Fibroblast of skin of right biceps (primary cell): ENCODE results near the gene KIF25.
"Not testable (repeated sequence)": the region's sequence is repeated elsewhere in the genome, so short reads cannot be mapped to it uniquely, and the experiment has no call there.

ENCODE experiments used
- DNase-seq: peaks from one replicate; pipeline ENCODE4 v3.0.0-alpha.2; 2013

The KIF25 gene

DNA sequence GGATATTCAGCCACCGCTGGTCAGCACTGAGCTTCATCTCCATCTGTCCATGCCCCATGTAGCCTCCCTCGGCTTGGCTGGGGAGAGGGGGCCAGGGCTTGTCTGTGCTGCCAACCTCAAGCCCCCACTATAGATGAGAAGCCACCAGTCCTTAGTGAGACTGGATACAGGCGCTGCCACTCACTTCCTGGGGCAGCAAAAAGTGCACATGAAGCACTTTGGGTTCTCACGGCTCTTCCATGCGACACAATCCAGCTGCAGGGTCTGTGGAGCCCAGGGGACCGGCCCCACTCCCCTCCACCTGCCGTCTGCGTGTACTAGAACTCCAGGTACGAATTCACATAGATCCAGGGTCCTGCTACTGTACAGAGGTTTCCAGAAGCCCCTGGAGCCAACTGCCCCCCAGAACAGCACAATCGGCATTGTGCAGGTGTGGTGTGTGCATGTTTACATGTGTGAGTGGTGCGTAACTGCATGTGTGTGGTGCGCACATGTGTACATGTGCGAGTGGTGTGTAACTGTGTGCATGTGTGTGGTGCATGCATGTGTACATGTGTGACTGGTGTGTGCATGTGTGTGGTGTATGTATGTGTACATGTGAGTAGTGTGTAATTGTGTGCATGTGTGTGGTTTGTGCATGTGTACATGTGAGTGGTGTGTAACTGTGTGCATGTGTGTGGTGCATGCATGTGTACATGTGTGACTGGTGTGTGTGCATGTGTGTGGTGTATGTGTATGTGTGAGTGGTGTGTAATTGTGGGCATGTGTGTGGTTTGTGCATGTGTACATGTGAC, 76.7 kb downstream of the KIF25 start:
- DNase-seq, result no peak

DNA sequence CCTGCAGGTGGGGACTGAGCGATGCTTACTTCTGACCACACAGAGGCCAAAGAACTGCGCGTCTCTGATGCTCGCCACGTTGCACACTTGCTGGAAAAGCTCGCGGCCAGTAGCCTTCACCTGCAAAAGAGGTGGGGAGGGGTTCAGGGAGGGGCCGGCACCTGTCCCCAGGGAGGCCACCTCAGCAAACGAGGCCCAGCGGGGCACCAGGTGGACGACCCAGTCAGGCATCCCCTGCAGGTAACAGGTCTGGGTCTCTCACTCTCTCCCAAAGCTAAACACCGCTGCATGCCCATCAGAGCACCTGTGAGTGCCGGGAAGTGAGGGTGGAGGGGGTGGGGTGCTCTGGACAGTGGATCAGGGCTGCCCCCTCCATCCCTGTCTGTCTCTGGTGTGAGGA, 77.7 kb downstream of the KIF25 start:
- DNase-seq, result no peak

DNA sequence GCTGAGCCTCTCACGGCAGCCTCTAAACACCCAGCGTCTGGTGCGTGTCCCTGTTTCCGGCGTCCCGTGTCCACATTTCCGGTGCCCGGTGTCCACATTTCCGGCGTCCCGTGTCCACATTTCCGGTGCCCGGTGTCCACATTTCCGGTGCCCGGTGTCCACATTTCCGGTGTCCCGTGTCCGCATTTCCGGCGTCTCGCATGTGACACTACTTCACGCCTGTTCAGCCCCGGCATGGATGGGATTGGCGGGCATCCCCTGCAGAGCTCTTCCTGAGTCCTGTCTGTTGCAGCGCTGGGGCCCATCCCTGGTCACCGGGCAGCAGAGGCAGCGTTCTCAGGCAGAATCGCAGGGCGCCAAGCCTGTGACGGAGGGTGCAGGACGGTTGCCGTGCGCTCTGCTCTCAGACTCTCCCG, 78.3 kb downstream of the KIF25 start:
- no peak for DNase-seq

DNA sequence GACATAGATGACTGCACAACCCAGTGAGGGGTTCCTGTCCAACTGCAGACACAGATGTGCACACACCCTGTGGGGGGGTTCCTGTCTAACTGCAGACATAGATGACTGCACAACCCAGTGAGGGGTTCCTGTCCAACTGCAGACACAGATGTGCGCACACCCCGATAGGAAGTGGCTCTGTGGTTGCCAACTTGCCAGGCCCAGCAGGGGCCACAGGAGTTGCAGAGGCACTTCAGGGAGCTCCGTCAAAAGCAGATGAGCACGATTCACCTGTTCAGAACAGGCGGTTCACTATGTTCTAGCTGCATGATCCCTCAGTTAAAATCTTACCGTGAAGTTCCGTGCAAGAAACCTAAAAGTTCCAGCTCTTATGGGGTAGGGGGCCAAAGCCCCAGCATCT, 79.9 kb downstream of the KIF25 start:
- DNase-seq, result not testable (repeated sequence)

DNA sequence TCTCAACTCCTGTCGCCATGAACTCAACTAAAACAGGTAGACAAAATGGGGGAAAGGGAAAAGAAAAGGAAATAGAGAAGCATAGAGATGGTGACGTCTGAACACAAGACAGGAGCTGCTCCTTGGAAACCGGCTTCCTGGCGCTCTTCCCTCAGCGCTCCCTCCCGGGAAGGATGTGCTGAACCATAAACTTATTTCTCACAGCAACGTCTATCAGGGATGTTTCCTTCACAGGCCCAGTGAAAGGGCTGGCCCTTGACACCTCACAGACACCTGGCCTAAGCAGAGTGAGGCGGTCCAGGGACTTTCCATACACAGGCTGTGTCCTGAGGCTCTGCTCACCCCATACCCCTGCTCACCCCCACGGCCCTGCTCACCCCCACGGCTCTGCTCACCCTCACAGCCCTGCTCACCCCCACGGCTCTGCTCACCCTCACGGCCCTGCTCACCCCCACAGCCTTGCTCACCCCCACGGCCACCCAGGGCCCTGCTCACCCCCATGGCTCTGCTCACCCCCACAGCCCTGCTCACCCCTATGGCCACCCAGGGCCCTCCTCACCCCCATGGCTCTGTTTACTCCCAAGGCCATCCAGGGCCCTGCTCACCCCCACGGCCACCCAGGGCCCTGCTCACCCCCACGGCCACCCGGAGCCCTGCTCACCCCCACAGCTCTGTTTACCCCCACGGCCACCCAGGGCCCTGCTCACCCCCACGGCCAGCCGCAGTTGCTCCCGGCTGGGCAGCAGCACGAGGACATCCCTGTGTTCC, 80.9 kb downstream of the KIF25 start:
- no peak for DNase-seq

DNA sequence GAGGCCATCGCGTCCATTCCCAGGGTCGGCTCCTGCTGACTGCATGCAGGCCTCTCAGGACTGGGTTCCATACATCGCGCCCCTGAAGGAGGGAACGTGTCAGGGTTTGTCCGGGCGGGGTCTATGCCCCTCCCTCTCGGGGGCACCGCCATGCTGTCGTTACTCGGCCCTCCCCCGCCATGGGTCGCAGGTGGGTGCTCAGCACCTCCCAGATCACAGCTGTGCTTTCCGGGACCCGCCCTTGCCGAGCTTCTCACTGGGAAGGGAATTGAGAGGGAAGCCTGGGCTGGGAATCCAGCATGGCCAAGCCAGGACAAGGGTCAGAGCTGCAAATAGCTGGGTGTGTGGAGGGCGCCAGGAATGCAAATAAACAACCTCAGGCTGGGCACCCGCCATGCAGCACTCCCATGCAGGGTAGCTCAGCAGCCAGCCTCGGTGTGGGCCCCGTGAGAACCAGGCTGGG, 81.5 kb downstream of the KIF25 start, which contains the start of gene FRMD1:
Gene FRMD1 (minus strand): TSS at position 270 of the 463 bp plus-strand sequence. CDS start 118 bp downstream, at position 152.
- no peak for DNase-seq

DNA sequence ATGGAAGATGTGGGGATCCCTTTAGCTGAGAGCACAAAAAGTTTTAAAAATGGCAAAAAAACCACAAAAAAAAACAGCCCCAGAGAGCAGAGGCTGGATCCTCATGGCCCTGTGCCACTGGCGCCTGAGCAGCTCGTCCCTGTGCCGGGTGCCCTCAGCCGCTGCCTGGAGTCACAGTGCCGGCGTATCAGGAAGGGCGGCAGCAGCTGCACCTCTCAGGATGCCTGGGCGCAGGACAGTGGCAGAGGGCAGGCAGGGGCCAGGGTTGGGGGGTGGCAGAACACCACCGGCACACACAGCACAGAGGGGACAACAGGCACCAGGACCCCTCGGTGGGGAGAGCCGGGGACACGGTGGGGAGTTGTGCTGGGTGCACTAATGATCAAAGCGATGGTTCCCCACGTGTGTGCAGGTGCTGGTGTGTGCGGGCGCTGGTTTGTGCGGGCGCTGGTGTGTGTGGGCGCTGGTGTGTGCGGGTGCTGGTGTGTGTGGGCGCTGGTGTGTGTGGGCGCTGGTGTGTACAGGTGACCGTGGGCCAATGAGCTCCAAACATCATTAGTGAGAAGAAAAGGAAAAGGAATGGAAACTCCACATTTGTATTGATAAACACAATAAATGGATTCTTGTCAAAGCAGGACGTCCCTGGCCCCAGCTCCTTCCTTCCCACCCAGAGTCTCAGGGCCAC, 83.1 kb downstream of the KIF25 start:
- no peak for DNase-seq

DNA sequence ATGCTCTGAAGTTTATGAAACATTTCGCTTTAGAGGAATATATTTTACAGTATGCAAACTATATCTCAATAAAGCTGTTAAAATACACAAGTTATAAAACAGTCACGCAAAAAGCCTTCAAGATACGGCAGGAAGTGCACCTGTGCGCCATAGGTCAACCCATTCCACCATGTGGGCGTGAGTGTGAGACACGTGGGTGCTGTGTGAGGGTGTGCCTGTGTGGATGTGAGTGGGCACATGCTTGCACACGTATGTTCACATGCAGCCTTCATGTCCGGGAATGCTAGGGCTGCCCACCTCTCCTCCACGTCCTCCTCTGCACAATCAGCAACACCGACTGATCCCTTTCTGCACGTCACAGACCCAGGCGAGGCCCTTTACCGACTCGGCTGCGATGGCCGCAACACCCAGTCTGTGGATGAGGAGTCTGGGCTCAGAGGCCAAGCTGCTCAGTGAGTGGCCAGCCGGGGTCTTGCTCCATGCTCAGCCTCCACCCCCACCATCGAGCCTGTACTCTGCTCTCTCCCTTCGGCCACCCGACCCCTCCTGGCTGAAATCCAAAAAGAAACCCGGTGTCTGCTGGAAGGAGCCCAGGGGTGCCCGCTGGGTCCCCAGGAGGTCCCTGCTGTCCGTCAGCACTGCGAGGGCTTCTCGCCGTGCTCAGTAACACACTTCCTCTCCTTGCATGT, 84.5 kb downstream of the KIF25 start:
- DNase-seq, result no peak

DNA sequence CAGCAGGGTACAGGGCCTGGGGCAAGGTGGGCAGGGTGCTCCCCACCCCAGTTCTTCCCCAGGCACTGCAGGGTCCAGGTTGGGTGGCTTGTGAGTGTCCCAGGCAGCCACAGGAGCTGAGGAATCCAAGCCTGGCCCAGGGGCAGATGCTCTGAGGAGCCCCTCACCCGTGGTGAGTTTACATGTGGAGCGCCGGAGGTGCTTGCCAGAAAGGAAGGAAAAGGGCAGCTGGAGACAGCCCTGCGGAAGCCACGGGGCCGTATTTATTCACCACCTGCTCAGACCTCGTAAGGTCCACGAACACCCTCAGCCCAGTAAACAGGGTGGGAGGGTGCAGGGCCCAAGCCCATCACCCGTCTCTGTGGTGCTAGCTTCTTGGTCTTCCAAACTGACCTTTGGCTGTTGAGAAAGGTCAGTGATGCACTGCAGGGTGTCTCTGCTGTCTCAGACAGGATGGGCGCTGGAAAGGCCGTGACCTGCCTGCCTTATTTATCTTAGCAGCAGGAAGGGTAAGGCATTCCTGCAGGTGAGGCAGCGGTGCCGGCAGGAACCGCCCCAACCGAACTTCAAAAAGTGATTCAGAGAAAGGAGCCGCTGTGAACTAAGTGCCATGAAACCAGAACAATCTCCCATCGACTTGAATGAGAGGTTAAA, 85.5 kb downstream of the KIF25 start:
- DNase-seq, result no peak

DNA sequence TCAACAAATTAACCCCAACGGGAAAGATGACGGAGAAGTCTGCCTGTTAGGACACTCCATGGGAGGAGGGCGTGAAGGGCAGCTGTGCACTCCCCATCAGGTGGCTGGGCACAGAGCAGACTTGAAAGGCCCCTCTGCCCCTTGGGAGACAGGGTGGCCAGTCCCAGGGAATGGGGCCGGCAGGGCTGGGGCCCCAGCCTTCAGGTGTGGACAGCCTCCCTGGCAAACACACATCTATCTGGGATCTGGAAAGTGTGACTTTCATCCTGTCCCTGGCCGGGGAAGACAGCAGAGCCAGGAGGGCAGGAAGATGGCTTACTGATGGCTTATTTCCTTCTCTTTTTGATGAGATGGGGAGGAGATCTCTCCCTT, 86.0 kb downstream of the KIF25 start:
- DNase-seq, result no peak

DNA sequence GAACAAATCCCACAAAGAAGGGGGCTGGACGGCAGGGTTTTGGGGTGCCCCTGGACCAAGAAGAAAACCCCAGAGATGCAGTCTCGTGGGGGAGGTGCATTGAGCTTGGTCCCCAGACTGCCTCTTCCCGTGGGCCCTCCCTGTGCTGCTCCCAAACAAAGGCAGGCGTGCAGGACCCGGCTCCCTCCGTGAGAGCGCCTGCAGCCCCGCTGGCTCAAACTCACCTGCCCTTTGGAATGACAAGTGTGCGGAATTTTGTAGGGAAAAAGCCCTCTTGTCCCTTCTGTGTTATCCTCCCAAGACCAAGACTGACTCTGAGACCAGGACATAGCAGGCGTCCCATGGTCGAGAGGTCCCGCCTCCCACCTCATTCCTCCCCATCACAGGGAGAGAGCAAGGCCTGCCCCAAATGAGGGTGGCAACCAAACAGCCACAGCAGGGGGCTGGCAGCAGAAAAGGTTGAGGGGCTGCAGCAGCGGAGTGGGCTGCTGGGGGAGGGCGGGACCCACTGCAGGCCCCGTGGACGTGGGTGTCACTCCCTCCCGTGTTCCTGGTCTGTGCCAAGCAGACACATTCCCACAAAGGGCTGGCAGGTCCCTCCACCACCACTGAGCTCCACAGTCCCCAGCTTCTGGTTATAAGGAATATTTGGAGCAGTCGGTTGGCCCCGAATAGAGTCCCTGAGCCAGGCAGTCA, 87.1 kb downstream of the KIF25 start:
- DNase-seq, result no peak

DNA sequence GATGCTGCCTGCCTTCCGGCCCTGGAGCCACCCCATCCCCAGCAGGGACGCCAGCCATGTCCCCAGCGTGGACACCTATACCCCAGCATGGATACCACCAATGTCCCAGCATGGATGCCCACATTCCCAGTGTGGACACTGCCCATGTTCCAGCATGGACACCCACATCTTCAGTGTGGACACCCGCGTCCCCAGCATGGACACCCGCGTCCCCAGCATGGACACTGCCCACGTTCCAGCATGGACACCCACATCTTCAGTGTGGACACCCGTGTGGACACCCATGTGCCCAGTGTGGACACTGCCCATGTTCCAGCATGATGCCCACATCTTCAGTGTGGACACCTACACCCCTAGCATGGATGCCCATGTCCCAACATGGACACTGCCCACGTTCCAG, 88.6 kb downstream of the KIF25 start:
- no peak for DNase-seq

DNA sequence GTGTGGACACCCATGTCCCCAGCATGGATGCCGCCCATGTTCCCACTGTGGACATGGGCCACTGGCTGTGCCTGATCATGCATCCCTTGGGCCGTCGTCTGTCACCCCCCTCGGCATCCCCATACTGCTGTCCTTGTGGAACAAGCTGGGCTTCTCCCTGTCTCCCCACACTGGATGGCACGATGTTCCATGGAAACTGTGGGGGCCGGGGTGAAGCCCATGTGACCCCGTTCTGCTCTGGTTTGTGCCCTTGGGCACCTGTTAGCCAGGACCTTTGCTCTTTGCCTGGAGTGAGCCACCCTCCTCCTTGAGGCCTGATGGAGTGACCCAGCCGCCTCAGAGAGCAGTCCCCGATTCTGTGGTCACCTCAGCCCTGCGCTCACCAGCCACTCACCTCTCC, 89.1 kb downstream of the KIF25 start:
- no peak for DNase-seq

DNA sequence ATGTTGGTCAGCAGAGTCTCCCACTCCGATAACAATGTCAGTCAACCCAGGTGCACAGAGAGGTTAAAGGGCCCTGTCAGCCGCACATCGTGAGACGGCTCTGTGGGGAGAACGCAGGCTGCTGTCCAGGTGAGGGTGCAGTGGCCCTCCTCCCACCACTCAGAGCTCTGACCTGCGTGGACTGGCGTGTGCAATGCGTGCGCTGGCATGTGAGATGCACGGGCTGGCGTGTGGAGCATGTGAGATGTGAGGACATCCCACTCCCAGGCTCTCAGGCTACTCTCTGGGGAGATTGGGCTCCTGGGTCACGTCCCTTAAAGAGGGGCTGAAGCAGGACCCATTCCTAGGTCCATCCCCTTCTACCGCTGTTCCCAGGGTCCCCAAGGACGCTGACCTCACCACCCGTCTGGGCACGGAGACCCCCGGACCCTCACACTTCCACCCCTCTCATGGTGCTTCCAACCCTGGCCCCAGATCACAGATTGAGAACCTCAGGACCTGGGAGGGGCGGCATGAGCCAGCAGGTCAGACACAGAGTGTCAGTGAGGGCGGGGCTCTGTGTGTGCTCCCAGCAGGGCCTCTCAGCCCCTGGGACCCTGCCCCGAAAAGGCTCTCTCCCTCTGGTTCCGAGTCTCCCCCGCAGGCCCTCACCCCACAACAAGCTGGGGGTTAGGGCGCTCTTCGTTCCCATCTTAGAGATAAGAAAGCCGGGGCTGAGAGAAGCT, 90.1 kb downstream of the KIF25 start:
- no peak for DNase-seq

DNA sequence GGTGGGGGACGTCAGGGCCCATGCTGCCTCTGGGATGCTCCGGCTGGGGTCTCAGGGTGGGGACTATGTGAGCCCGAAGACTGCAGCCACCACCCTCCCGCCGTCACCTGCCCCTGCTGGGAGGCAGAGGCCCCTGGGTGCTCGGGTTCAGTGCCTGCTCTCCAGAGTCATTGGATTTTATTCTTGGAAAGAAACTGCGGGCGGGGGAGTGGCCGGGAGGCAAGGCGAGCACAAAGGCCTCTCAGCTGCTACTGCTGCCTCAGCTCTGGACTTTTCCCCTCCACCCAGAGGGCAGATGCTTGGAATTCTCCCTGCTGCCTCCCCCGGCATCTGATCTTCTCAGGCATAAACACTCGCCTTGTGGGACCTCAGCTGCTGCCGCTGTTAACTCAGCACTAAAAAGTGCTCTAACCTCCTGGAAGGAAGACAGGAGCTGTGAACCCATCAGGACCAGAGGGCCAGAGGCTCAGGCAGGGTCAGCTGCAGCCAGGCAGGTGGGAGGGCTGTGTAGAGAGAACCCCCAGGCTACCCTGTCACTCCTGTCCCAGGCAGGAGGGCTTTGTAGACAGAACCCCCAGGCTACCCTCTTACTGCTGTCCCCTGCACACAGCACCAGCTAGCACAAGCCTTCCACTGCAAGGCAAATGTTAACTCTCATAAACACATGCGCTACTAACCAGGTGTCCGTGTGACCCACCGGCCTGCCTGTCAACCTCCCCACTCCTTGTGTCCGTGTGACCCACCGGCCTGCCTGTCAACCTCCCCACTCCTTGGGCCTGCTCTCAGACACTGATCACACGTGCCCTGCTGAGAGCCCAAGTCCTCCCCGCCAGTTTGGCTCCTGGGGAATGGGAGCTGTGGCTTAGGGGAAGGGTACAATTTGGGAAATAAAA, 90.9 kb downstream of the KIF25 start:
- DNase-seq, result peak; percentile 18

DNA sequence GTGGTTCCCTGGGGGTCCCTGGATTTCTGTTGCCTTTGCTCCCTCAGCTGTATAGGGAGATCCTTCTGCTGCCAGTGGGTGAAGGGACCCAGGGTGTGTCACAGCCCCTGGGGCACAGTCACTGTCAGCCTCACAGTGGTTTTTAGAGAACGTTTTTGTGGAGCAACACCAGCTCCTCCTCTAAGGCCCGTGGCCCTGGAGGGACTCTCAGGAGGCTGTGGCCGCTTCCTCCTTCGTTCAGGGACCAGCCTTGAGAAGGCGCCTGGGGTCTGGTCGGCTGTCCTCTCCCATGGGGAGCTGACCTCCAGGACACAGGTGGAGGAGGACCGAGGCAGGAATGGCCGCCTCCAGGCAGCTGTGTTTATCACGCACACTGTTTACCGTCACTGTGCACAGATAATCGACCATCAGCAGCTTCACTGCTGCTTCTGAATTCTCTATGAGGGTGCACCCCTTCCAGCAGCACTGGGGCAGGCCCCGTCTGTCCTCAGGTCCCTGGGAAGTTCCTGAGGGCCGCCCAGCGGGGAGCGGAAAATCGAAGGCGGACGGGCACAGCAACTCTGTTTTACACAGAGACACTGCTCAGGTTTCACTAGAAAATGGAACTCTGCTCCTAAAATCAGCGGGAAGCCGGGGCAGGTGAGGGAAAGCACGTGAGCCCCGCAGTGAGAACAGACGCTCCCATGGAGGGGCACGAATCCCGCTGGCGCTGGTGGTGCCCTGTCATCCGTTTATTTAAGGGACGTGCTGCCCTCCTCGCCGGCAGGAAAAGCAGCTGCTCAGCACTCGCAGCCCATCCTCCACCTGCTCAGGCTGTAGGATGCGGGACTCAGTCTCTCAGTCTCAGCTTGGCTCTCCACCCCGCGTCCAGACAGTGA, 92.0 kb downstream of the KIF25 start:
- no peak for DNase-seq

DNA sequence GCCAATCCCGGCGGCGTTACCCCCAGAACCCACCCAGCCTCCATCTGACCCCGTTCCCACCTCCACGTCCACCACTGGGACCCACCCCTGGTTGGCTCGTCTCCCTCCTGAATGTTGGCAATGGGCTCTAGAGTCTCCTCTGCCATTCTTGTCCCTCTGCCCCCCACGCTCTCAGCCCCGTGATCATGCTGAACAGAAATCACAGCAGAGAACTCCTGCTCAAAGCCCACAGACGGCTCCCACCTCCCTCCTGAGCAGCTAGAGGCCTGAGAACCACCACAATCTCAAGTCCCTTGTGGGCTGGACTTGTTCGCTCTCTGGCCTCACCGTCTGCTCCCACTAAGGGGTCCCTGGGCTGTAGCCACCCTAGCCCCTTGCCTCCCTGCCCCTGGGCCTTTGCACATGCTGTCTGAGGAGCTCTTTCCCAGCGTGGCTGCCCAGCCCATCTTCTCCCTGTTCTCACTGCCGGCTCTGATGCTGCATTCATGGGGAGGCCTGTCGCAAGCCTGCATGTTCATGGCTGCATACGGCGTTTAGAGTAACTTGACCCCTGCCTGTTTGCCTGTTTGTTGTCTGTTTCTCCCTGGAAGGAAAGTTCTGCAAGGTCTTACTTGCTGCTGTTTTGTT, 92.7 kb downstream of the KIF25 start:
- no peak for DNase-seq

DNA sequence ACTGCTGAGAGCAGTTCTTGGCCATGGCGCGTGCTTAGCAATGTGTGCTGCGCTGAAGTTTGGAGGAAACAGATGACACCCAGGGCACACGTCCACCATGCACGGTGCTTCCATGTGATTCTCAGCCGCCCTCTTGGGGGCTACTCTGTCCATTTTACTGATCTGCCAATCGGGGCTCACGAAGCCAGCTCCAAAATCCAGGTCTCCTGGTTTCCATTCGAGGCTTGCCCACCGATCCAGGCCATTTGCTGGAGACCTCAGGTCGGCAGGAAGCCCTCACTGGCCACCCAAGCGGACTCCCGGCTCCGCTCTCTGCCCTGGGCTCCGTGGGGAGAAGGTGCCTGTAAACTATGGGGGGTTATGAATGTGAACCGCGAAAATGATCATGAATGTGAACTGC, 93.2 kb downstream of the KIF25 start:
- no peak for DNase-seq
